OCI-LY1 (cell line): ENCODE measurements around the gene ALG2.
A peak's percentile ranks its signal among the peaks of the same experiment; 100 is the strongest.

Experiments used
- H2AFZ ChIP-seq: fragments of 200-600 bp; sonication (generic), shearing (Covaris generic); 2 replicates; pipeline ENCODE4 v1.6.0; 2014; ENCODE audit warnings: antibody characterized with exemption, mild to moderate bottlenecking, low read length
- H3F3A ChIP-seq: fragments of 200-600 bp; sonication (generic), shearing (Covaris generic); 2 replicates; pipeline ENCODE4 v1.6.0; 2014; ENCODE audit warnings: mild to moderate bottlenecking, antibody characterized with exemption, low read length, moderate library complexity; ENCODE audit not compliant: insufficient read depth
- H3K27ac ChIP-seq: fragments of 200-600 bp; sonication (generic); 2 replicates; pipeline ENCODE4 v1.5.1; 2014; ENCODE audit warnings: low read length, mixed run types, mild to moderate bottlenecking, low read depth; ENCODE audit not compliant: poor library complexity, severe bottlenecking
- H3K27me3 ChIP-seq: fragments of 200-600 bp; sonication (generic); 2 replicates; pipeline ENCODE4 v1.6.0; 2014; ENCODE audit warnings: antibody characterized with exemption, mild to moderate bottlenecking, low read length, moderate library complexity; ENCODE audit not compliant: insufficient read depth
- H3K36me3 ChIP-seq: fragments of 200-600 bp; sonication (generic); 2 replicates; pipeline ENCODE4 v1.6.1; 2014; ENCODE audit warnings: mild to moderate bottlenecking, antibody characterized with exemption, low read length, moderate library complexity, mixed read lengths; ENCODE audit not compliant: insufficient read depth
- H3K4me1 ChIP-seq: fragments of 200-600 bp; sonication (generic); 2 replicates; pipeline ENCODE4 v1.5.1; 2014; ENCODE audit warnings: mild to moderate bottlenecking, low read length, moderate library complexity; ENCODE audit not compliant: insufficient read depth, severe bottlenecking
- H3K4me2 ChIP-seq: fragments of 200-600 bp; sonication (generic), shearing (Covaris generic); 2 replicates; pipeline ENCODE4 v1.6.1; 2014; ENCODE audit warnings: low read length
- H3K4me3 ChIP-seq: fragments of 200-600 bp; sonication (generic); 2 replicates; pipeline ENCODE4 v1.5.1; 2014; ENCODE audit warnings: low read length, low read depth, mild to moderate bottlenecking, mixed read lengths; ENCODE audit not compliant: poor library complexity, severe bottlenecking
- H3K79me2 ChIP-seq: fragments of 200-600 bp; shearing (Covaris generic); 2 replicates; pipeline ENCODE4 v1.6.1; 2016; ENCODE audit warnings: mixed run types, low read length, mixed read lengths; ENCODE audit not compliant: insufficient read depth
- H3K9ac ChIP-seq: fragments of 200-600 bp; sonication (generic), shearing (Covaris generic); 2 replicates; pipeline ENCODE4 v1.6.1; 2014; ENCODE audit warnings: mild to moderate bottlenecking, low read length, mixed read lengths
- H3K9me2 ChIP-seq: fragments of 200-600 bp; sonication (generic), shearing (Covaris generic); 2 replicates; pipeline ENCODE4 v1.6.1; 2014; ENCODE audit warnings: low read depth, mild to moderate bottlenecking, low read length, mixed read lengths
- H3K9me3 ChIP-seq: fragments of 200-600 bp; shearing (Covaris generic); 2 replicates; pipeline ENCODE4 v1.6.1; 2014; ENCODE audit warnings: low read length, mixed read lengths
- H4K20me1 ChIP-seq: fragments of 200-600 bp; sonication (generic), shearing (Covaris generic); 2 replicates; pipeline ENCODE4 v1.6.0; 2016; ENCODE audit warnings: mild to moderate bottlenecking, low read length; ENCODE audit not compliant: insufficient read depth
- EZH2 ChIP-seq: fragments of 200-600 bp; sonication (generic), shearing (Covaris generic); IDR thresholded peaks from 2 replicates; pipeline ENCODE4 v1.8.0; 2017; ENCODE audit warnings: borderline replicate concordance, mixed run types, mild to moderate bottlenecking, antibody characterized with exemption, low read length, moderate library complexity, mixed read lengths
- TF ChIP-seq, protein P1 (sequence below): fragments of 200-600 bp; sonication (generic), shearing (Covaris generic); IDR thresholded peaks from 2 replicates; pipeline ENCODE4 v1.5.1; 2017; ENCODE audit warnings: mild to moderate bottlenecking, antibody characterized with exemption, low read length, moderate library complexity, mixed read lengths

ALG2 gene

DNA sequence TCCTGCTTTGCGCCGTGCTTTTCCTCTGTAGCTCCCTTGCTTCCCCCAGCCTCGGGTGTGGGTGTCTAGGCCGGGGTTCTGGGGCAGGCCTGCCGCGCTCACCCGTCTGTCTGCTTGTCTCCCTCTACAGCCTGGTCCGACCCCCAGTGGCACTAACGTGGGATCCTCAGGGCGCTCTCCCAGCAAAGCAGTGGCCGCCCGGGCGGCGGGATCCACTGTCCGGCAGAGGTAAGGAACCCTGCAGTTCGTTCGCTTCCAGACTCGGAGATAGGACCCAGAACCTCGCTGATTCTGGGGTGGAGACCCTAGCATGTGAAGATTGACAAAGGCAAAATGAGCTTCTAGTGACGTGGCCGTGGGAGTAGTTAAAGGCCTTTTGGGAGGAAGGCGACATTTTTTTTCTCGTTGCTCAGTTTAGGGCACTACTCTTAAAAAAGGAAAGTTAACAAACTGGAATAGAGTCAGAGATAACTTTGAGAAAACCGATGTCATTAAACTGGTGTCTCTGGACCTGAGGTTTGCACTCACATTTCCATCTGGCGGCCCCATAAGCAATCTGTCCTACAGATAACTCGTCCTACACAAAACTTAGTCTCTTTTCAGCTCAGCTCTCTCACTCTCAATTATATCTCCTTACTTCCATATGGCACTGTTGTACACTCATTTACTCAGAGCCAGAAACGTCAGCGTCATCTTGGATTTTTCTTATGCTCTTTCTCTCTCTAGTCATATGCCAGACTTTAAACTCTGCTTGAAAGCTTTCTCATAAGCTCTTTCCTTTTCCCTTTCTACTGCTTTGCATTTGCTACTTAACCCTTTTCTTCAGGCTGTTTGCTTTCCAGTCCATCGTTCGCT is 901 bp upstream of the ALG2 start:
- Histone ChIP-seq H3K9ac (peak overlapping the region; percentile 92), H3K4me3 (peak overlapping the region; percentile 85), H2AFZ (no peak overlapping the region), H3K27ac (peak overlapping the region; percentile 74), H3K9me3 (no peaks in the 10 kb centered on the region), H4K20me1 (no peaks in the 10 kb centered on the region), H3F3A (no peaks in the 10 kb centered on the region), H3K4me2 (peak overlapping the region; percentile 95), H3K79me2 (peaks cover 57% of the 10 kb centered on the region), H3K27me3 (no peaks in the 10 kb centered on the region), H3K4me1 (peaks cover 47% of the 10 kb centered on the region), H3K36me3 (peaks cover 54% of the 10 kb centered on the region), H3K9me2 (no peaks in the 10 kb centered on the region)
- TF ChIP-seq, protein P1, sequence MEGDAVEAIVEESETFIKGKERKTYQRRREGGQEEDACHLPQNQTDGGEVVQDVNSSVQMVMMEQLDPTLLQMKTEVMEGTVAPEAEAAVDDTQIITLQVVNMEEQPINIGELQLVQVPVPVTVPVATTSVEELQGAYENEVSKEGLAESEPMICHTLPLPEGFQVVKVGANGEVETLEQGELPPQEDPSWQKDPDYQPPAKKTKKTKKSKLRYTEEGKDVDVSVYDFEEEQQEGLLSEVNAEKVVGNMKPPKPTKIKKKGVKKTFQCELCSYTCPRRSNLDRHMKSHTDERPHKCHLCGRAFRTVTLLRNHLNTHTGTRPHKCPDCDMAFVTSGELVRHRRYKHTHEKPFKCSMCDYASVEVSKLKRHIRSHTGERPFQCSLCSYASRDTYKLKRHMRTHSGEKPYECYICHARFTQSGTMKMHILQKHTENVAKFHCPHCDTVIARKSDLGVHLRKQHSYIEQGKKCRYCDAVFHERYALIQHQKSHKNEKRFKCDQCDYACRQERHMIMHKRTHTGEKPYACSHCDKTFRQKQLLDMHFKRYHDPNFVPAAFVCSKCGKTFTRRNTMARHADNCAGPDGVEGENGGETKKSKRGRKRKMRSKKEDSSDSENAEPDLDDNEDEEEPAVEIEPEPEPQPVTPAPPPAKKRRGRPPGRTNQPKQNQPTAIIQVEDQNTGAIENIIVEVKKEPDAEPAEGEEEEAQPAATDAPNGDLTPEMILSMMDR = peak; percentile 10; the same call in 1 of the 2 replicates
- TF ChIP-seq EZH2 = no peak

DNA sequence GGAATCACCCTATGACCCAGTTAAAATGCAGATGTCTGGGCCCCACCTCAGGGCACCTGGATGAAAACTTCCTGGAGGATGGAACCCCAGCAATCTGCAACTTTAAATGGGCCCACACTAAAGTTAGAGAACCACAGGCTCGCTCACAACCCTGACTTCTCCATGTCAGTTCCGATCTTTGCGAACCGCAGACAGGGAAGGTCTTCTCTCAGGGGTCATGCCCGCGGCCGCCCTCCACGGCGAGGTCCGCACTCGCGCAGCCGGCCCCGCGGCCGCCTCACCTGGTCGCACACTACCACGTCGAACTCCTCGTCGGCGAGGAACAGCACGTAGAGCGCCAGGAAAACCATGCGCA is 499 bp downstream of the ALG2 start:
- Histone ChIP-seq H3K9me3 (no peaks in the 10 kb centered on the region), H3K79me2 (peaks cover 63% of the 10 kb centered on the region), H3K27me3 (no peaks in the 10 kb centered on the region), H3K4me1 (peaks cover 47% of the 10 kb centered on the region), H3K9ac (peak overlapping the region; percentile 92), H3K9me2 (no peaks in the 10 kb centered on the region), H3F3A (no peaks in the 10 kb centered on the region), H4K20me1 (no peaks in the 10 kb centered on the region), H3K36me3 (peaks cover 62% of the 10 kb centered on the region), H3K27ac (no peak overlapping the region), H3K4me2 (peak overlapping the region; percentile 95), H3K4me3 (peak overlapping the region; percentile 85), H2AFZ (no peak overlapping the region)
- TF ChIP-seq, protein P1 = no peak
- TF ChIP-seq EZH2 = no peak

DNA sequence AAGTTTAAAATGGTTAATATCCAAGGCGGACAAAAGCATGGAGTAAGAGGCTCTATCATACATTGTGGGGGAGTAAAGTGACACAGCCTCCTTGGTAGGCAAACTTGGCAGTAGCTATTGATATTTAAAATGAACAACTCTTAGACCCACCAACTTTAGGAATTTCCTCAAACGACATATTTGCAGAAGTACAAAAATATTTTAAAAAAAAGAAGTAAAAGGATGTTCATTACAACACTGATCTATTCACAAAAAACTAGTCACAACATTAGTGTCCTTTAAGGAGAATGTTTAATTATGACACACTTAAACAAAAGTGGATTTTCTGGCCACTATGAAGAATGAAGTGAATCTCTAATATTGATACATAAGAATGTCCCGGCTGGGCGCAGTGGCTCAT is 1.7 kb downstream of the ALG2 start:
- H3K27me3 ChIP-seq = no peaks in the 10 kb centered on the region
- H3K27ac ChIP-seq = no peak overlapping the region
- no peaks in the 10 kb centered on the region for H3K9me3 ChIP-seq
- peaks cover 62% of the 10 kb centered on the region for H3K36me3 ChIP-seq
- no peaks in the 10 kb centered on the region for H3K9me2 ChIP-seq
- H3K4me3 ChIP-seq = peak overlapping the region; percentile 85
- H4K20me1 ChIP-seq = no peaks in the 10 kb centered on the region
- peaks cover 45% of the 10 kb centered on the region for H3K4me1 ChIP-seq
- peak overlapping the region; percentile 44 for H3K4me2 ChIP-seq
- no peak overlapping the region for H2AFZ ChIP-seq
- no peaks in the 10 kb centered on the region for H3F3A ChIP-seq
- TF ChIP-seq, protein P1 = no peak
- no peak for TF ChIP-seq EZH2
- peak overlapping the region; percentile 30; the same call in 1 of the 2 replicates for H3K9ac ChIP-seq
- H3K79me2 ChIP-seq = peaks cover 61% of the 10 kb centered on the region
